NCI-H1694 (cell line): Measurements from ENCODE around the gene FARS2.

Experiments
- DNase-seq: peaks from one replicate; lab custom pipeline; 2025; lab: John Stamatoyannopoulos, UW

The FARS2 gene

DNA sequence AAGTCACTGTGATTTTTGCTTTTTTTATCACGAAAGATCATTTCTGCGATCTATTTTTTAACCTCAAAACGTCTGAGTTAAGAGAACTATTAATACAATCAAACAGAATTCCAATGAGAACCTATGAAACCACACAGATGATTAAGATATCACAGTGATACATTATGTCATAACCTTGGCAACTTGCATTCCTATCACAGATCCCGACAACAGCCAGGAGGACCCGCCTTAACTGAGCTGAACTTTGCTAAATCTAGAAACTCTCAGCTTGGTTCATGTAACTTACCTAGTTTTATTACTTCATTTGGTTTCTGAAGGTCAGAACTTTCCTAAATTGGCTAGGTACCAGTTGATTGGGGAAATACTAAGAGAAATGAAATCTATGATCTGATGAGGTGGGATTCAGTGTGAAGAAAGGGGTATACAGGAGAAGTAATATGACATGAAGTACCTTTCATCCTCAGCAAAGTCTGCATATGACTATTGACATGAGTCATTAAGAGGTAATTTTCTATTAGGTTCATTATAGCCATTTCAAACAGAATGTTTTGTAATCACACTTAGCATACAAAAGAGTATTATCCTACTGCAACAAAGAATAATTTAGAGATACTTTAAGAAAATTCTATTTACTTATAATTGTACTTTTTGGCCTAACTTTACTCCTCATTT is 11.7 kb upstream of the FARS2 start:
- no peak for DNase-seq

DNA sequence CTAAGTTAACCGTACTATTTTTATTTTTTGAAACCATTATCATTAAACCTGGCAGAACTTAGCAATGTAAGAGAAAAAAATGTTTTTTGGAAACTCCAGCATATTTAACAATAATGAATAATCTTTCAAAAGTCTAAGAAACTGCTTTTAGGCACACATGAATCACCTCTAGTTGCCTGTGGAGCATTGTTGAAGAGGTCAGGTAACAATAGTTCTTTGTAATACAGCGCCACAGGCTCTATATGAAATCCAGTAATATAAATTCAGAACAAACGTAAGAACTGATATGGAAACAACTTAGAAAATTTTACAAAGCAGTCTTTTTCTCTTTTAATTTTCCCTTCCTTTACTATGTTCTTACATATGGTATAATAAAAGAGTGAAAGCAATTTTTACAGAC is 10.9 kb upstream of the FARS2 start:
- DNase-seq: no peak

DNA sequence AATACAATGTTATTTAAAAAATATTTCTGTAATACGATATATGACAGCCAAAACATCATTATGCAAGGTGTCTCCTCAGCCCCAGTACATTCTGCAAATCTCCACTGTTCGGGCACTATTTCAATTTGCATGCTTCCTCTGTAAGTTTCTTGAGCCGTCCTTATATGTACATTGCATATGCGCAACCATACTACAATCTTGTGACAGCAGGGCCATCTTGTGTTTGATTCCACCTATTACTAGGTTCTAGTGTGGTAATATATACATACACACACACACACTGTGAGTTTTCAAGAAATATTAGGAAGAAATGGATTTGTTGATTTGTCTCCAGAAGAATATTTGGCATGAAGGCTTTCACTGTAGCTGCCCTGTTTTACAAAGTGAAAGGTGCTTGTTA is 10.4 kb upstream of the FARS2 start:
- DNase-seq: no peak

DNA sequence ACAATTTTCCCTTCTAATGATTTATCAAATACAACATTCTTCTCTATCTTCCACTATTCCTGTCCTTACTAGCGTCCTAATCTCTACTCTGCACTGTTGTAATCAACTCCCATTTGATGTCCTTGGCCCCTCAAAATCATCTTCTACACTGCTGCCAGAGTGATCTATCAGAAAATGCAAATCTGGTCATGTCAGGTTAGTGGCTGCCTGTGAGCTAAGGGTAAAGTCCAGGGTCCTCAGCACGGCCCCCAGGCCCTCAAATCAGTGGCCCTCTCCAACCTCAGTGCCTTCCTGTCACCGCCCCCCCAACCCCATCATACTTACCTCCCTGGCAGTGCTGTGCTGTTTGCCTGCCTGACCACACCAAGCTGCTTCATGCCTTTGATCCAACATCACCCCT is 4.4 kb upstream of the FARS2 start:
- DNase-seq: no peak

DNA sequence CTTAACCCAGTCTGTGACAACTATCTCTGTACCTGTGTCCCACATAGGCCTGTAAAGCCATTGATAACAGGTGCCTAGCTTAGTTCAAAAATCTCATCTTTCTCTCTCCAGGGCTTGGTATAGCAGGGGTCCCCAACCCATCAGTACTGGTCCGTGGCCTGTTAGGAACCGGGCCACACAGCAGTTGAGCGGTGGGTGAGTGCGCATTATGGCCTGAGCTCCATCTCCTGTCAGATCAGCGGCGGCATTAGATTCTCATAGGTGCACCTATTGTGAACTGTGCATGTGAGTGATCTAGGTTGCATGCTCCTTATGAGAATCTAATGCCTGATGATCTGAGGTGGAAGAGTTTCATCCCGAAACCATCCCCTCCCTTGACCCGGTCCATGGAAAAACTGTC is 3.9 kb upstream of the FARS2 start:
- no peak for DNase-seq

DNA sequence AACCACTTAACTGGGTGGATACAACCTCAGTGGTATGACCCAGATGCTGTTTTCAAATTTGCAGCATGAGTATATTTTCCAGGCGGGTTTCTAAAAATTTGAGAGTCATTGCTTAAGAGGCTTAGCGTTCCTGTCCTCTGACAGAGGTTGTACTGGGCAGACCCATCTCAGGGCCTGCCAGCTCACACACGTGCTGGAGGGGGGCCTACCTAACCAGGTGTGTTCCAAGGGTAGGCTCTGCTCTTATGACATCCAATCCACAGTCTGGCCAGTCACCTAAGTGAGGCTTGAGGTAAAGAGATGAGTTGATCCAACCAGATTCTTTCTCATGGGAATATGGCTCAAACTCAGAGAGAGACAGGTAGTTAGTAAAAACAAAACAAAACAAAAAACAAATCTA is 1.9 kb upstream of the FARS2 start:
- DNase-seq: no peak

DNA sequence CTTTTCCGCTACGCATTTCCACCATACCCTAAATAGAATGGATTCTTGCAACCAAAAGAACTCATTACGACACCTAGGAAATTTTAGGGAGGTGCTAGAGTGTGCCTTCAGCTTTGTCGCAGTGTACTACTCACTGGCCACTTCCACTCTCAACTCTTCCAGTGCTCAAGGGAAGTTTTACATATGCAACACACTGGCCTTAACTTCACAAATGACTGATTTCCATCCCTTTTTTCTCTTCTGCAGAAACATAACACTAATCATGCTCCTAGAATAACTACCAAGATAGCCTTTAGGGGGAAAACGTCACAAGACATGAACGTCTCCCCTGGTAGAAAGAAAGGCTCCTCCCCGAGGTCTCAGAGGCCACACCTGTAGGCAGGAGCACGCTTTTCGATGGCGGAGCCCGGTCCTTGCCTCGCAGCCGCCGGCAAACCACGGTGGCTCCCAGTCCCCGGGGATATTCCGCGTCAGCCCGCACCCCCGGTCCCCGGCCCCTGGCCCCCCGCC is 1.1 kb upstream of the FARS2 start:
- DNase-seq: no peak

DNA sequence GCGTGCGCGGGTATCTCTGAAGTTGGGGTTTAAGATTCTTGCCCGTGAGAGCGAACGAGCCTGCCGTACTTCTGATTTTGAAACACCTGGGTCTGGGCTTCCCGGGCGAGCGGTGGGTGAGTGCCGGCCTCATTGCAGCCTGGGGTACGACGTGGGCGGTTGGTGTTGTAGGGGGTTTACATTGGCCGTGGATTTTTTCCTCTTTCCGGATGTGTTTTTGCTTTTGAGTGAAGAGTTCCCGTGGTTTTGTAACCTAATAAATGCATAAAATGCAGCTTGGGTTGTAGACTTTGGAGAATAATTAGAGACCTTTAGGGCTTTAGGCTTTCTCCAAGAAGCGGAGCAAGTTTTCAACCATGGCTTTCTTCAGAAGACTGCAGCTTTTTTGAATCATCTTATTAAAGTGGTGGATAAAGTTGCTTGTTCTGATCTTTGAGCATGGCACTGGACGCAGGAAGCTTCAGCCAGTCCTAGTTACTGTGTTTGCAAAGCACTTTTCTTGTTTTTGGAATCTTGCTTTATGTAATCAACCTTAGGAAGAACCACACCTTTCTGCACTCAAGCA is 314 bp downstream of the FARS2 start:
- no peak for DNase-seq

DNA sequence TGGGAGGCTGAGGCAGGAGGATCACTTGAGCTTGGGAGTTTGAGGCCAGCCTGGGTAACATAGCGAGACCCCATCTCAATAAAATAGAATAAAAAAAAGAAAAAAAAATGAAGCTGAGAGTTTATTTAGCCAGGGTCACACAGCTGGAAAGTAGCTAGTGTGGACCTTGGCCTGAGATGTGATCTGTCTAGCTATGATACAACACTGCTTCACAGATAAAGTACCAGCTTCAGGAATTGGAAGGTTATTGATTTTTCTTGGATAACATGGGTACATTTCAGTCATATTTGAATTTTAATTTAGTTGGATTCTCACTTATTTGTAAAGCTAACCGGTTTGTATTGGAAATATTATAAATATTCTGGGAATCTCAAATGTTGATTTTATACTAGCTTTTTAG is 5.1 kb downstream of the FARS2 start:
- DNase-seq: no peak

DNA sequence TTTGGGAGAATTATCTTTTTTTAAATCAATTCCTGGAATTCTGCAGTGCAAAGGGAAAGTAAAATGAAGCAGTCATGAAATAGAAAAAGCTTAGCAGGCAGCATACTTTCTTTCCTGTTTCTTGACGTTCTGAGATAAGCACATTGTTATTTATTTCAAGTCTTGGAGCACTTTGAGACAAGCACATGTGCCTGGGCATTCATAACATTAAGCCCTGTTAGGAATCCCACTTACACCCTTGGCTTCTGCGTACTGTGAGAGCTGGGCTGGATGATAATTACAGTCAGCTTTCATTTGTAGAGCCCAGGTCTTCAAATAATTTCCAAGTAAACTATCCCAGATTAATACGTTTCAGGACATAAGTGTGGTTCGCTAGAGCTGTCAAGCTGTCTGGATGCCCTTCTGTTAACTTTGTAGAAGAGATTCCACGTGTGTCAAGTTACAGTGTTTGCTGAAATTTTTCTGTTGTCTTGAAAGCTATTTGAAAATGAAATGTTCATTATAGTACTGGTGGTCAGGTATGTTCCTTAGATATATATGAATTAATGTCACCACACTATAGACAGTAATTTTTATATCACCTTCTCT is 8.9 kb downstream of the FARS2 start:
- DNase-seq: no peak

DNA sequence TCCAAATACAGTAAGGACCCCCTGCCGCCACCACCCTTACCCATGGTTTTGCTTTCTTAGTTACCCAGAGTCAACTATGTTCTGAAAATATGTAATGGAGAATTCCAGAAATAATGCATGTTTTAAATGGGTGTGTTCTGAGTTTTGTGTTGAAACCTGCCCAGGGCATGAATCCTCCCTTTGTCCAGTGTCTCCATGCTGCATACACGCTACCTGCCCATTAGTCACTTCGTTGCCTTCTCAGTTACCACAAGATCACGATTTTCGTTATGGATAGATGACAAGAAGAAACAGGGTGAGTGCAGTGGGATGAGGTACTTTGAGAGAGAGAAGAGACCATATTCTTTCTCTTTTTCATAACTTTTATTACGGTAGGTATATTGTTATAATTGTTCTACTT is 10.6 kb downstream of the FARS2 start:
- no peak for DNase-seq

DNA sequence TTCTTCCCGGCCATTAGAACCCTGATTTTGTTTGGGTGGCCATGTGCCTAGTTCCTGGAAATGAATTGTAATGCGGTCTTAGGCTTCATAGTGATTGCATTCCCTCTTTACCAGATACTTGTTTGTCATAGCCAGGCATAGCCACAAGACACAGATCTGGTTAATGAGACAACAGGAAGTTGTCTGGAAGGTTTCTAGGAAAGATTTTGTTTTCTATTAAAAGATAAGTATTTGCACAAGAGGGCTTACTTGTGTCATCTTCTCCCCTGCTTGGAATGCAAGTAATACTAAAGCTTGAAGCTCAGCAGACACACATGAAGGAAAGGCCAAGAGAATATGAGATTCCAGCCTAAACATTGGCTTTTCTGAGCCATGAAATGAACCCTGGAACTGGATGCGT is 12.9 kb downstream of the FARS2 start:
- no peak for DNase-seq

DNA sequence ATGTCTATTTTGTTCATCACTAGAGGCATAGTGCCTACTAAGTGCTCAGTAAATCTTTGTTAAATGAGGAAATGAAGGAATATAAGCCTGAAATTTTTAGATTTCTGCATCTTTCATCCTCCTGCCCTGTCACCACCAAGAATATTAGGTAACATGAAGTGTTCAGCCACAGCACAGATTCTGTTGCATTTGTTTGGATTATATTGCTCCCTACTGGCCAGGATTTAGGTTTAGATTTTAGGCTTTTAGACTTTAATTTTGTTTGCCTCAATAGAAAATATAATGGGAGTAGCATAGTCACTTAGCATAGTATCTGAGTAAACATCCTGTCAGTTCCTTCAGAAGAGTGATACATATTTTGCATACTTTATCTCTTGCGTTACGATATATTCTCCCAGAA is 14.2 kb downstream of the FARS2 start:
- DNase-seq: no peak

DNA sequence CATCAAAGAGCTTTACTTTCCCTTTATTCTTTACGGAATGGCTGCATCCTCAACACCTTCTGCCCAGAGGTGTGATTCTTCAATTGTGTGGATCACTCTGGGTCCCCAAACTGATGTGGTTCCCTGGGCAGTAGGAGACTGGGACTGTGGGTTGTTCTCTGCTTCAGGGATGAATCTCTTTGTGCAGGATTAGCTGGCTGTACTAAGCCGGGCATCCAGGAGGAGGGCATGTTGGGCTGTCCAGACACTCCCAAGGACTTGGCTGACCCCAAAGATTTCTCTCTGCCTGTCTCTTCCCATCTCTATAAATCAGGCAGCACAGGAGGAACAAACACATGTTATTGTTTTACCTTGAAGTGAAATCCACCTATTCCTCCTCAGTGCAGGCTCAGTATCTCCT is 15.3 kb downstream of the FARS2 start:
- no peak for DNase-seq

DNA sequence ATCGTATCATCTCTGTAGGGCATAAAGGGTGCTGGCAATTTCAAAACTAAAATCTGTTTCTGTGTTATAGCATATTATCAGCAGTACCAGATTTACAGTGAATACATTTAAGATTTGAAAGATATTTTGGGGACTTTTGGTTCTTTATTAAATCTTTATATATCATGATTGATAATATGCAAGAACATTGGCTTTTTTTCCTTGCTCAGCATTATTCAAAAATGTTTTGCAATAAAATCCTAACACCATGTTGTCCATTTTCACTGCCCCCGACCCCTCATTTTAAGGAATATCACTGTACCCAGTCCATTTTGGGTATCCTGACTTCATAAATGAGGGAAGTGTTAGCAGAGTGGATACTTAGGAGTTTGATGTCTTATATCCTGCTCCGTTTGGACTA is 16.3 kb downstream of the FARS2 start:
- no peak for DNase-seq

DNA sequence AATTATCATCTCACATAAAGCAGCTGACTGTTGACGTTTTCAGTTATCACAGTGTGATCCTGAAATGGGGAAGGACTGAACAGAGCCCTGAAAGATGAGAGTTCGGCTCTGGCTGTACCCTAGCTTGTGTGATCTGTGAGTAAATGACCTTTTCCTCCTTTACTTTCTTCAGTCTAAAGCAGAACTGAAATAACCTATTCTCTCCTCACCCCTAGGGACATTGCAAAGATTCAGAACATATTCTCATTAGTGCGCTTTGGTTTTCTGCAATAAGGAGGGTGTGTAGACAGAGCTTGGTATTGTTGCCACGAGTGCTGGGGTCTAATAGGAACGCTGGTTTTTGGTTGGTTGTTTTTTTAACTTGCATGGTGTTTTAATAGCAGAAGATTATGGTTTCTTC is 16.7 kb downstream of the FARS2 start:
- no peak for DNase-seq

DNA sequence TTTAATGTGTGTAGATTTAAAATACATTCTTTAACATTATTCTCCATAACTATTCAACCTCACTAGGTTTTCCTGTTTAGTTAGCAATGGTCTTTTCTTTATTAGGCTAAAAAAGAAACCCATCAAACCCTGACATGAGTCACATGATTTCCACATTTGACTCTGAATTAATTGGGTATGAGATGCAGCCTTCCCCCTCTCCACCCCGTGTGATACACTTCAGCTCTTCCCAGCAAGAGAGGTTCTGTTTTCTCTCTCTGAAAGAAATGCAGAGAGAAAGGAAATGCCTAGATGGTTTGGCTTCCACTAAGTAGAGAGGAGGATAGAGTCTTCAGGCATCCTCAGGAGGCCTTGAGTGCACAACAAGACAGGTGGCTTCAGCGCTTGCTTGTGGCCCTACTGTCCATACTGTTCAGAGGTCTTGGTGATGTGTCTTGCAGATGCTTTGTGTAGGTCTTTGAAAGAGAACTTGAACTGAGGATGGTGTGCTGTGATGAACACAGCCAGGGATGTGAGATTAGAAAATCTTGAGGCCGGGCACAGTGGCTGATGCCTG is 17.3 kb downstream of the FARS2 start:
- DNase-seq: no peak

DNA sequence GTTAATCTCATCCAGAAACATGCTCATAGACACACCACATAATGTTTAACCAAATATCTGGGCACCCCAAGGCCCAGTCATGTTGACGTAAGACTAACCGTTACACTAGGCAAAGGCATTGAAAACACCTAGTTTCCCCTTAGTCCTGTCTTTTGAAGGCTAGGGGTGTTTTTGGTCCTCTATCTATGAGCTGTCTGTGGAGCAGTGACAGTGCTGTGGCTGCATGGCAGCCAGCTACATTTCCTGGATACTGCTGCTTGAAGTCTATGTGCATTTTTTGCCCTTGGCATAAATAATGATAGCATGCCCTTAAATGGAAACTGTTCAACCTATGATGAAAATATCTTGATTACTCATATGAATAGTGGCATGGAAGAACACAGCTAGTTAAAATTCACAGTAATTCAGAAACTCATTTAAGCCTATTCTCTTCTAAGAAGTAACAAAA is 18.6 kb downstream of the FARS2 start:
- DNase-seq: no peak

DNA sequence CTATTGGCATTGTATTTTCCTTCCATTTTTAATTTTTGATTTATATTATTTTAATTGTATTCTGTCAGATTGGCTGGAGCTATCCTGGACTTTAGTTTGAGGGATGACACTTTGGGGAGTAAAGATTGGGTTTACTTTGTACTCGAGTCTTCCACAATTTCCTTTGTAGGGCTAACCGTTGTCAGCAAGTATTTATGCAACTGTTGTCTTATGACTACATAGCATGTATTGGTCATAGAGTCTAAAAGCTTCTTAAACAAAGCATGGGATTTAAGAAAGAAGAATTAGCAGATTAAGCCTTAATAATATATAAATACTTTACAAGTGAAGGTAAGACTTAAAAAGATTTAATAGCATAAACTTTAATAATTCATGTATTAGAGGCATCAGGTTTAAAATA is 19.6 kb downstream of the FARS2 start:
- DNase-seq: no peak

DNA sequence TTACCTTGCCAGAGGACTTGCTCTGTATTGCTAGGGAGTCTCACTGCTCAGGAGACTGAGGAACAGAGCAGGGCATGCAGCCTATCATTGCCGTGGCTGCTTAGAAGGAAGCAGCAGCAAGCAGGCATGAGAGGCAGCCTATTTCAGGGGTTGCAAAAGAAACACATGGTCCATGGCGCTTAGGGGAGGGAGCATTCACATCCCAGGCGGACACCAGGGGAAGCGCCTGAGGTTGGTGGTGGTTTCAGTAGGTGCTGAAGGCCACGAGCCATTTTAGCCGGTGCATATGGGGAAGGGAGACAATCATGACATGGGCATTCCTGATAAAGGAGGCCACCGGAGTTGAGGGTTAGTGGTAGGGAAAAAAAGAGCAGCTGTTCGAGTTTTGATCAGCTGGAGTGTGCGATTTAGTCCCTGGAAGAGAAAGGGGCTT is 20.9 kb downstream of the FARS2 start:
- DNase-seq: no peak

DNA sequence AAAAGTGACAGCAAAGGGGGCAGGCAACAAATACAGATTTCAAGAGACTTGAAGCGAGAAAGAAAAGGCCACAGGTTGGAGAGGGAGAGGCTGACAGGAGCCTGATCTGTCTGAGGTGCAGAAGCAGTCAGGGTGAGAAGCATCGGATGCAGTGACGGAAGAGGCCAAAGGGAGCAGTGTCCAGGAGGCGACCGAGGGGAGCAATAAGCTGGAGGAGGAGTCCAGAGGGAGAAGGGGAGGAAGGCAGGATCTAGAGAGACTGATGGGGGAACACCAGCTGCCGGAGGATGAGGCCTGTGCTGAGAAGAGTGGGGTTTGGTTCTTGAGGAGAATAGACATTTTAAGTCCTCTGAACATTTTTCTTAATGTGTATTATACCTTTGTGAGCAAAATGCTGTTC is 23.8 kb downstream of the FARS2 start:
- no peak for DNase-seq

DNA sequence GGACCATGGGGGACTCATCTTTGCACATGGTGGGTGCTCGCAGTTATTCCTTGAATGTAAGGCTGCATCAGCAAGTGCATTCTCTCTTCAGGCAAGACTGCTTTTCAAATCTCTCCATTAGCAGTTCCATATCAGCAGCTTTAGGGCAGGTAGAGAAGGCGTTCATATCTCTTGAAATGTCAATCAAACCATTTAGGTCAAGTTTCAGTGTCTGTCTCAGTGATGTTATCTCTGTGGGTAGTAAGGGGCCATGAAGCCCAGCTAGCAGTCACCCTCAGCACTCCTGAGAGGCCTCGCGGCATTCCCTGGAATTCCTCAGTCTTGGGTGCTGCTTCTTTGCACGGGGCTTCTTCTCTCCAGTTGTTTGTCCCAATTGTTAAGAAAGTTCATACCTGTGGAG is 24.2 kb downstream of the FARS2 start:
- DNase-seq: no peak

DNA sequence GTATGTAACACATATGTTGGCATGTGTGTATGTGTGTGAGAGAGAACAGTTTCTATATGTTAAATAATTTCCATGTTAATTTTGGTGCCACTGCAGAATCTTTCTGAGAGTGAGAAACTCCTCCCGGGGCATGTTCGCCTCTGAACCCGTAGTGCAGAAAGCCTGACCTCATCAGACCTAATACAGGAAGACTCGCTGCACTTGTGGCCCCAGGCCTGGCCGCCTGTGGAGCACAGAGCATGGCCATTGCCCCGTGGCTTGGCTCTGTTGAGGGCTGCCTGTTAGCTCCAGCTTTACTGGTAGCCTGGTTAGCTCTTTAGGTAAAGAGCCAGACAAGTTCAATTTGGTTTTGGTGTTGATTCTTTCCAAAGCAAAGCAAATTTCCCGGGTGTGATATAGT is 25.5 kb downstream of the FARS2 start:
- no peak for DNase-seq
